Gastroesophageal sphincter (tissue), 4 donors: Measurements from ENCODE around the gene STK32B. TPM values are rescaled to one million over a fixed set of nuclear protein-coding genes. Genes with fewer than 3 reads are reported as not detected.

Source experiments
- ATAC-seq: fragments of 150-250 bp; one replicate; pipeline ENCODE4 v1.9.1; 2016; ENCODE audit warnings: mild to moderate bottlenecking, moderate library complexity
- H3K27ac ChIP-seq, 4 donors: fragments of 200-600 bp; sonication (generic) in 3 of 4; 1 replicate in 3 of 4; 2 replicates in 1 of 4; pipeline ENCODE4 v1.5.1; 2016 to 2019
- H3K27me3 ChIP-seq: fragments of 200-600 bp; sonication (generic); one replicate; pipeline ENCODE4 v1.5.1; 2019
- H3K36me3 ChIP-seq, 2 donors: fragments of 200-600 bp; sonication (generic); one replicate each; pipeline ENCODE4 v1.5.1; 2019; ENCODE audit warnings: control low read depth in 1 of 2
- H3K4me1 ChIP-seq, 3 donors: fragments of 200-600 bp; sonication (generic); 1 replicate in 2 of 3; 2 replicates in 1 of 3; pipeline ENCODE4 v1.5.1; 2016 to 2019; ENCODE audit warnings: control low read depth in 2 of 3
- H3K4me3 ChIP-seq, 2 donors: fragments of 200-600 bp; sonication (generic); one replicate each; pipeline ENCODE4 v1.5.1; 2019; ENCODE audit warnings: mild to moderate bottlenecking in 1 of 2, moderate library complexity in 1 of 2
- H3K9me3 ChIP-seq, 3 donors: fragments of 200-600 bp; sonication (generic); one replicate each; pipeline ENCODE4 v1.5.1; 2017 to 2019; ENCODE audit warnings: control low read depth in 2 of 3
- EP300 ChIP-seq: sonication (generic); formaldehyde crosslinking; IDR thresholded peaks from one replicate; pipeline ENCODE4 v1.6.1; 2017; ENCODE audit warnings: antibody characterized with exemption, mild to moderate bottlenecking
- POLR2A ChIP-seq, 2 donors: fragments of 450-650 bp; IDR thresholded peaks; one replicate each; pipeline ENCODE4 v1.6.1; 2017; ENCODE audit warnings: antibody characterized with exemption in 2 of 2, mild to moderate bottlenecking in 2 of 2, moderate library complexity in 1 of 2
- POLR2AphosphoS5 ChIP-seq: sonication (generic); formaldehyde crosslinking; IDR thresholded peaks from one replicate; pipeline ENCODE4 v1.6.1; 2017; ENCODE audit warnings: antibody characterized with exemption
- WGBS, 2 donors: methylation state at CpG; one replicate each; pipeline ENCODE4 v1.1.5; 2018; ENCODE audit warnings: low coverage in 1 of 2; 5-methylcytosine and 5-hydroxymethylcytosine counted together
- total RNA-seq, 4 donors: library from RNA; depleted of rRNA; stranded (reverse); fragments of >200 nt; gene quantifications; one replicate each; pipeline ENCODE4 v1.1.0, GENCODE V29; 2016
- TF ChIP-seq, protein P1 (sequence below), 4 experiments: fragments of 200-600 bp in 2 of 4; fragments of 450-650 bp in 2 of 4; sonication (generic) in 1 of 4; IDR thresholded peaks; one replicate each; pipeline ENCODE4 v1.5.1; 2017 to 2019; ENCODE audit warnings: antibody characterized with exemption in 4 of 4, mild to moderate bottlenecking in 2 of 4, moderate library complexity in 2 of 4

Gene STK32B
- total RNA-seq, 4 donors from 2014 or later = 1.9 to 5.3 (median 2.4) TPM

- Histone ChIP-seq H3K27ac (no peak overlapping the region), H3K4me1 (no peaks in the 10 kb centered on the region), H3K9me3 (no peaks in the 10 kb centered on the region), H3K4me3 (no peak overlapping the region), H3K36me3 (no peaks in the 10 kb centered on the region), H3K27me3 (no peaks in the 10 kb centered on the region)
- ATAC-seq = no peak
- WGBS, 2 donors = 81 to 84% methylated on average over 8 to 10 of the region's 10 CpGs
- TF ChIP-seq POLR2AphosphoS5 = no peak
- no peak for TF ChIP-seq EP300
- TF ChIP-seq, protein P1, sequence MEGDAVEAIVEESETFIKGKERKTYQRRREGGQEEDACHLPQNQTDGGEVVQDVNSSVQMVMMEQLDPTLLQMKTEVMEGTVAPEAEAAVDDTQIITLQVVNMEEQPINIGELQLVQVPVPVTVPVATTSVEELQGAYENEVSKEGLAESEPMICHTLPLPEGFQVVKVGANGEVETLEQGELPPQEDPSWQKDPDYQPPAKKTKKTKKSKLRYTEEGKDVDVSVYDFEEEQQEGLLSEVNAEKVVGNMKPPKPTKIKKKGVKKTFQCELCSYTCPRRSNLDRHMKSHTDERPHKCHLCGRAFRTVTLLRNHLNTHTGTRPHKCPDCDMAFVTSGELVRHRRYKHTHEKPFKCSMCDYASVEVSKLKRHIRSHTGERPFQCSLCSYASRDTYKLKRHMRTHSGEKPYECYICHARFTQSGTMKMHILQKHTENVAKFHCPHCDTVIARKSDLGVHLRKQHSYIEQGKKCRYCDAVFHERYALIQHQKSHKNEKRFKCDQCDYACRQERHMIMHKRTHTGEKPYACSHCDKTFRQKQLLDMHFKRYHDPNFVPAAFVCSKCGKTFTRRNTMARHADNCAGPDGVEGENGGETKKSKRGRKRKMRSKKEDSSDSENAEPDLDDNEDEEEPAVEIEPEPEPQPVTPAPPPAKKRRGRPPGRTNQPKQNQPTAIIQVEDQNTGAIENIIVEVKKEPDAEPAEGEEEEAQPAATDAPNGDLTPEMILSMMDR (IDR thresholded peaks at IDR 0.05) = no peak
- no peak for TF ChIP-seq POLR2A (IDR thresholded peaks at IDR 0.05)
Observed at GRCh38 chr4:5188130-5188529, 136.8 kb downstream of the STK32B start.

DNA sequence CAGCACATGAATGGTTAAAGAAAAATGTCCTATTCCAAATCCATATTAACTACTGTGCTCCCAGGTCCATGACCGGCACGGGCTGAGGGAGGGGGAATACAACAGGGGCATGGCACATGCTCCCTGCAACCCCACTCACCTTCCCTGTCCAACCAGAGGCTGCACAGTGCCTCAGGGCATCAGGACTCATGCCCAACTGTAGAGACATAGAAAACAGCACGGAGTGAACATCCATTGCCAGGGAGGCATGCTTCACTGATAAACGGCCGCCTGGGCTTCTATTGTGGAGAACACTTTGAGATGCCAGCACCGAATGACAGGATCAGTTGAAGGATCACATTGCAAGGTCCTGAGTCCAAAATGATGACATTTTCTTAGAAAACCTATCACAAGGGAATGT lies 140.6 kb downstream of the STK32B start:
- Histone ChIP-seq H3K36me3 (no peaks in the 10 kb centered on the region), H3K27me3 (no peaks in the 10 kb centered on the region), H3K4me3 (no peak overlapping the region), H3K9me3 (no peaks in the 10 kb centered on the region), H3K27ac (no peak overlapping the region), H3K4me1 (no peaks in the 10 kb centered on the region)
- TF ChIP-seq, protein P1 (IDR thresholded peaks at IDR 0.05) = no peak
- no peak for TF ChIP-seq EP300
- ATAC-seq = no peak
- WGBS, 2 donors = 61 to 72% methylated on average over 3 to 6 of the region's 6 CpGs

DNA sequence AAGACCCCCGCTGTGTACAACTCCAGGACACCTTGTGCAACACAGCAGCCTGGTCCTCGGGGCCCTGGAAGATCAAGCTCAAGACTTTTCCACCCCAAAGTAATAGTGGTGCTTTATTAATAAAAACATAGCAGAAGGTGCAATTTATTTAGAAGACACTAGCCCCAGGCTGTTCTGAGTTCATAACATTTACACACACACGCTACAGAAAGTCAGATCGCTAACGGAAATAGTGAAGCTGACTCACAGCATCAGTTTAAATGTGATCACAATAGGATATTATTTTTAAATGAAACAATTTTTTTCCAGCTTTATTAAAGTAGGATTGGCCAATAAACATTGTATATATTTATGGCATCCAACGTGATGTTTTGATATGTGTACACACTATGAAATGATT lies 141.0 kb downstream of the STK32B start:
- Histone ChIP-seq H3K36me3 (no peaks in the 10 kb centered on the region), H3K27ac (no peak overlapping the region), H3K4me3 (no peak overlapping the region), H3K9me3 (no peaks in the 10 kb centered on the region), H3K4me1 (no peaks in the 10 kb centered on the region), H3K27me3 (no peaks in the 10 kb centered on the region)
- no peak for ATAC-seq
- 65 to 83% methylated on average over 6 of the region's 6 CpGs for whole genome bisulfite sequencing, 2 donors
- TF ChIP-seq, protein P1 (IDR thresholded peaks at IDR 0.05) = no peak
- TF ChIP-seq POLR2AphosphoS5 = no peak
- no peak for TF ChIP-seq EP300
- TF ChIP-seq POLR2A (IDR thresholded peaks at IDR 0.05) = no peak

- no peaks in the 10 kb centered on the region for H3K9me3 ChIP-seq
- H3K27me3 ChIP-seq = no peaks in the 10 kb centered on the region
- 75 to 100% methylated on average over 2 to 11 of the region's 12 CpGs for WGBS, 2 donors
- no peaks in the 10 kb centered on the region for H3K4me1 ChIP-seq
- H3K4me3 ChIP-seq = no peak overlapping the region
- ATAC-seq = no peak
- no peak overlapping the region for H3K27ac ChIP-seq
- TF ChIP-seq, protein P1 (IDR thresholded peaks at IDR 0.05) = no peak
- TF ChIP-seq POLR2AphosphoS5 (no peak), POLR2A (IDR thresholded peaks at IDR 0.05) (no peak), EP300 (no peak)
- H3K36me3 ChIP-seq = no peaks in the 10 kb centered on the region
Observed at GRCh38 chr4:5192678-5193077, 141.4 kb downstream of the STK32B start.

DNA sequence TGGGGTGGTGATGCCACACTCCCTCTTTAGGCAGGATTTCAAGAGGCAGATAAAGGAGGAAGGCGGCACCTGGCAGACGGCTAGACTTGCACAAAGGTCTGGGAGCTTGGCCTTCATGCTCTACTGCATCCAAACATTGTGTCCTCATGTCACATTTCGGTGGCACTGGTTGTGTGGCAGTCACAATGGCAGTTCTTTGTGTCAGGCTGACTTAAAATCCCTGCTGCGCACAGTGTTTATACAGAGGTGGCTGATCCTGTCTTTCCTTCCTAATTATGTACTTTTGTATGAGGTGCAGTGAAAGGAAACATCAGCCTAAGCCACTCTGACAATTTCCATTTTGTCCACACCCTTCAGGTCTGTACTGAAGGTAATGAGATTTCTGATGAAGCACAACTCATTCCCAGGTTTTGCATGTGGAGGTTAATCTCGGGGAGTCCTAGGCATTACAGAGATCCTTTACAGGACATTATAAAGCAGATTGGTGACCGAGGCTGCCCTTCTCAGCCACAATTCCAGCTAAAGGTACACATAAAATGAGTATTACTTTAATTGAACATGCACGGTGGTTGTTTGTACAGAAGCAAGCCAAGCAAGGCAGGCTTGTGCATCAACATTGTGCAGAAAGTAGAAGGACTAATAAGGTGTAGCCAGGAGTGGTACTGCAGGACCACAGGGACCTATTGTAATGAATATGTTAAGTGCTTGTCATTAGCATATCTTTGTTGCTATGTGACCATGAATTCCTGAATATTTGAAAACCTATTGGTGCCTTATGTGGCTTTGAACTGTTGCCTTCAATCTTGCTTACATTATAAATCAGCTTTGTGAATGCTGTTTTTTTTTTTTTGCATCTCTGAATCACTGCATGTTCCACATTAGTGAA lies 147.6 kb downstream of the STK32B start:
- 90 to 96% methylated on average over 4 to 5 of the region's 7 CpGs for WGBS, 2 donors
- no peak for ATAC-seq
- TF ChIP-seq POLR2AphosphoS5 (no peak), POLR2A (IDR thresholded peaks at IDR 0.05) (no peak), EP300 (no peak)
- TF ChIP-seq, protein P1 (IDR thresholded peaks at IDR 0.05) = no peak

More for the DNA sequence above, 147.6 kb downstream of the STK32B start:
- Histone ChIP-seq H3K36me3 (no peaks in the 10 kb centered on the region), H3K4me3 (no peak overlapping the region), H3K9me3 (no peaks in the 10 kb centered on the region), H3K27me3 (no peaks in the 10 kb centered on the region), H3K27ac (no peak overlapping the region), H3K4me1 (no peaks in the 10 kb centered on the region)
